ENCODE measurements around the gene OR1N1.

GRCh38 chr9:122477826-122478225 is 49.3 kb downstream of the OR1N1 start, which contains the start of gene OR1J1:
- no peak for TF ChIP-seq CTCF (conservative IDR thresholded peaks at IDR 0.05; ENCODE audit: low read depth in 2 of 2)
- no peak for TF ChIP-seq POLR2AphosphoS5 (IDR thresholded peaks at IDR 0.05; ENCODE audit: low read depth)
- no peak for TF ChIP-seq REST (IDR thresholded peaks at IDR 0.05; ENCODE audit: unreplicated experiment)
- TF ChIP-seq EZH2phosphoT487 (IDR thresholded peaks at IDR 0.05; ENCODE audit: unreplicated experiment) = no peak
- no peak for TF ChIP-seq EZH2 (IDR thresholded peaks at IDR 0.05; ENCODE audit: low read depth, unreplicated experiment)
- TF ChIP-seq NANOG (IDR thresholded peaks at IDR 0.05; ENCODE audit: borderline replicate concordance) = no peak
- no peak for TF ChIP-seq CREB1 (CRISPR knock-in tag; IDR thresholded peaks at IDR 0.05; ENCODE audit: low read depth)
- no peak for TF ChIP-seq JUNB (IDR thresholded peaks at IDR 0.05; ENCODE audit: unreplicated experiment)
- TF ChIP-seq ZNF462 (CRISPR knock-in tag; IDR thresholded peaks at IDR 0.05) = no peak
- TF ChIP-seq STAT1 (IDR thresholded peaks at IDR 0.05; ENCODE audit: unreplicated experiment) = no peak
- TF ChIP-seq ZNF331 (CRISPR knock-in tag; IDR thresholded peaks at IDR 0.05; ENCODE audit: low read depth) = no peak
- TF ChIP-seq ETS1 (IDR thresholded peaks at IDR 0.05) = no peak
